Retinal pigment epithelial cell (primary cell): Measurements from ENCODE around the gene CCDC116.

ENCODE experiments used
- DNase-seq: peaks from one replicate; pipeline ENCODE4 v3.0.0-alpha.2; 2010; ENCODE audit warnings: low read depth
- H3K4me3 ChIP-seq: 2 replicates; pipeline ENCODE4 v1.5.1; 2011; ENCODE audit warnings: mild to moderate bottlenecking, low read length, control low read depth, moderate library complexity
- CTCF ChIP-seq: conservative IDR thresholded peaks from 2 replicates; pipeline ENCODE4 v1.5.1; 2011; ENCODE audit warnings: low read depth, low read length, control low read depth, inconsistent platforms

CCDC116 gene

GRCh38 chr22:21681566-21682370, 49.2 kb downstream of the CCDC116 start:
- DNase-seq: no peak
- H3K4me3 ChIP-seq: no peak overlapping the region
- no peak for TF ChIP-seq CTCF

GRCh38 chr22:21682385-21683175, 50.0 kb downstream of the CCDC116 start:
- no peak for DNase-seq
- H3K4me3 ChIP-seq: no peak overlapping the region
- TF ChIP-seq CTCF: no peak

- no peak overlapping the region for H3K4me3 ChIP-seq
- TF ChIP-seq CTCF: no peak
- no peak for DNase-seq
Measured at GRCh38 chr22:21683401-21683811, 50.8 kb downstream of the CCDC116 start.

- H3K4me3 ChIP-seq: no peak overlapping the region
- no peak for DNase-seq
- no peak for TF ChIP-seq CTCF
Measured at GRCh38 chr22:21684492-21685163, 52.1 kb downstream of the CCDC116 start.

GRCh38 chr22:21685164-21685513, 52.6 kb downstream of the CCDC116 start:
- no peak for DNase-seq
- no peak overlapping the region for H3K4me3 ChIP-seq
- no peak for TF ChIP-seq CTCF

GRCh38 chr22:21686193-21686608, 53.6 kb downstream of the CCDC116 start:
- H3K4me3 ChIP-seq: no peak overlapping the region
- TF ChIP-seq CTCF: no peak
- DNase-seq: no peak
